Large intestine (tissue), 3 donors: ENCODE measurements around the gene WDR90. TPM values are rescaled to one million over a fixed set of nuclear protein-coding genes. Genes with fewer than 3 reads are reported as not detected.

Source experiments
- DNase-seq, 2 donors: peaks; one replicate each; pipeline versions ENCODE4 v3.0.0 to v3.0.0-alpha.2; 2013
- H3K27ac ChIP-seq: one replicate; pipeline ENCODE4 v1.5.1; 2013; ENCODE audit warnings: low read length
- H3K27me3 ChIP-seq: 2 replicates; pipeline ENCODE4 v1.6.1; 2013; ENCODE audit warnings: low read length; ENCODE audit not compliant: control insufficient read depth, insufficient read depth
- H3K36me3 ChIP-seq: 2 replicates; pipeline ENCODE4 v1.6.1; 2013; ENCODE audit warnings: low read length; ENCODE audit not compliant: control insufficient read depth, insufficient read depth
- H3K4me1 ChIP-seq: one replicate; pipeline ENCODE4 v1.6.1; 2013; ENCODE audit warnings: low read length; ENCODE audit not compliant: control insufficient read depth, insufficient read depth
- H3K4me3 ChIP-seq: one replicate; pipeline ENCODE4 v1.5.1; 2013; ENCODE audit warnings: low read length
- H3K9me3 ChIP-seq: one replicate; pipeline ENCODE4 v1.6.1; 2013; ENCODE audit warnings: mild to moderate bottlenecking, low read depth, low read length, moderate library complexity; ENCODE audit not compliant: control insufficient read depth
- WGBS: methylation state at CpG from one replicate; pipeline ENCODE4 v1.1.5; 2013; ENCODE audit warnings: low lambda C conversion rate; ENCODE audit not compliant: insufficient coverage; 5-methylcytosine and 5-hydroxymethylcytosine counted together
- polyA plus RNA-seq: library from polyadenylated mRNA; unstranded; fragments of 120-200 nt; gene quantifications from one replicate; pipeline ENCODE4 v1.2.1, GENCODE V29; 2013

Gene WDR90
- polyA plus RNA-seq, 1 donor, result 43.9 TPM

DNA sequence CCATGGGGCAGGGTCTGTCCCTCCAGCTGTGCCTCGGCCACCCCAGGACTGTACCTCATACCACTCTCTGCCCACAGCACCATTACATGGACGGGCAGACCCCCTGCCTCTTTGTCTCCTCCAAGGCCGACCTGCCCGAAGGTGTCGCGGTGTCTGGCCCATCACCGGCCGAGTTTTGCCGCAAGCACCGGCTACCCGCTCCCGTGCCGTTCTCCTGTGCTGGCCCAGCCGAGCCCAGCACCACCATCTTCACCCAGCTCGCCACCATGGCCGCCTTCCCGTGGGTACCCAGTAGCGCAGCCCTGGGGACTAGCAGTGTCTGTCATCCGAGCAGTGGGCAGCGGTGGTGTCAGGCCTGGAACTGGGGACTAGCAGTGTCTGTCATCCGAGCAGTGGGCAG is 23.7 kb downstream of the WDR90 start:
- H3K27ac ChIP-seq, result no peak overlapping the region
- H3K27me3 ChIP-seq, result peaks cover 4% of the 10 kb centered on the region
- no peak for DNase-seq
- H3K4me1 ChIP-seq, result peaks cover 35% of the 10 kb centered on the region
- WGBS, result no CpG with 5 or more reads among the region's 21 CpGs
- no peak overlapping the region for H3K4me3 ChIP-seq
- H3K9me3 ChIP-seq, result peaks cover 5% of the 10 kb centered on the region
- peaks cover 44% of the 10 kb centered on the region for H3K36me3 ChIP-seq

DNA sequence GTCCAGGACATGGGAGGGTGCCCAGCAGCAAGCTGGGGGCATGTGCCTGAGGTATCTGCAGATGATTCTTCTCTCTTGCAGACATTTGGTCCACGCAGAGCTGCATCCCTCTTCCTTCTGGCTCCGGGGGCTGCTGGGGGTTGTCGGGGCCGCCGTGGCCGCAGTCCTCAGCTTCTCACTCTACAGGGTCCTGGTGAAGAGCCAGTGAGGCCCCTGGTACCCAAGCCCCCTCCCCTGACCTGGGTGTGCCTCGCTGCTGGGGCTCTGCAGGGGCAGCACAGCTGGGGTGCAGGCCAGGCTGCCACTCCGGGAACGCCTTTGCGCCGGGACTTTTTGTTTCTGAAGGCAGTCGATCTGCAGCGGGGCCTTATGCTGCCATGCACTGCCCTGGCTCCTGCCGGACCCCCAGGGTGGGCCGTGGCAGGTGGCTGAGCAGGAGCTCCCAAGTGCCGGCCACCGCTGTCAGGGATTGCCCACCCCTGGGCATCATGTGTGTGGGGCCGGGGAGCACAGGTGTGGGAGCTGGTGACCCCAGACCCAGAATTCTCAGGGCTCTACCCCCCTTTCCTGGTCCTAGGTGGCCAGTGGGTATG is 24.3 kb downstream of the WDR90 start:
- Histone ChIP-seq H3K9me3 (peaks cover 5% of the 10 kb centered on the region), H3K4me1 (peaks cover 35% of the 10 kb centered on the region), H3K4me3 (no peak overlapping the region), H3K27ac (no peak overlapping the region), H3K27me3 (peaks cover 4% of the 10 kb centered on the region), H3K36me3 (peaks cover 44% of the 10 kb centered on the region)
- DNase-seq, result no peak
- no CpG with 5 or more reads among the region's 18 CpGs for WGBS

- DNase-seq, result no peak
- WGBS, result no CpG with 5 or more reads among the region's 22 CpGs
- Histone ChIP-seq H3K4me3 (no peak overlapping the region), H3K9me3 (peaks cover 5% of the 10 kb centered on the region), H3K27ac (no peak overlapping the region), H3K27me3 (peaks cover 4% of the 10 kb centered on the region), H3K36me3 (peaks cover 44% of the 10 kb centered on the region), H3K4me1 (peaks cover 30% of the 10 kb centered on the region)
These were observed 25.2 kb downstream of the WDR90 start for GRCh38 chr16:674214-674881.

DNA sequence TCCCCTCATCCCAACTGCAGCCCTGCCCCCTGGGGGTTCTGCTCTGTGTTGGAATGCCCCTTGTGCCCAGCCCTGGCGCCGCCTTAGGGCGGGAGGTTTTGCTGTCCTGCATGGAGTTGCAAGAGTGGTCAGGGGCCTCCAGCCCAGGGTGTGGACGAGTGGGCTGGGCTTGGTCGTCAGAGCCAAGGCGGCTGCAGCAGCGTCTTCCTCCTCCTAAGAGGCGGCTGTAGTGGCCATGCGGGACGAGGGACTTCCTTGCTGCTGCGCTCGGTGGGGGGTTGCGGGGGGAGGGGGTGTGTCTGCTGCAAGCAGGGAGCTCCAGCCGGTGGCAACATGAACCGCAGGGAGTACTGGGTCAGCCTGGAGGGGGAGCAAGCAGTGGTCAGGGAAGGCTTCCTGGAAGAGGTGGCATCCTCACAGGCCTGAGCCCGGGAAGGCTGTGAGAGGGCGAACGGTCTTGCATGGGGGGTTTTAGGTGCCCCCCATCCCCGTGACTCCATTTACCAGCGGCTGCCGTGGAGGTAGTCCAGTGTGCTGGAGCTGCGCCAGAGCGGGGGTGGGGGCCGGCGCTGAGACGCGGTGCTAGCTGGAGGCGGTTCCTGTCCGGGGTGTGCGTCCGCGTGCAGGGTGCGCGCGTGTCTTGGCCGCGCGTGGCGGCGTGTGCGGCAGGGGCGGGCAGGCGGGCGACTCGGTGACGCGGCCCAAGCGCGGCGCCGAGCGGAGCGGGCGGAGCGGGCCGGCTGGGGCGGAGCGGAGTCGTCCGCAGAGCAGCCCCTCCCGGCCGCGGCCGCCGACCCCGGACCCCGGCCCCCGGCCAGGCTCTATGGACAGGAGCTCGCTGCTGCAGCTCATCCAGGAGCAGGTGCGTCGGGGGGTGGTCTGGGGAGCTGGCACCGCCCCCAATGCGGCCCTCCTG is 26.1 kb downstream of the WDR90 start, which contains the start of gene RHBDL1:
TSS of gene RHBDL1 (plus strand) at position 704 of the 916 bp plus-strand sequence. CDS start at position 824, 120 bp downstream.
- peaks cover 4% of the 10 kb centered on the region for H3K27me3 ChIP-seq
- no peak within 1 kb of the TSS for H3K27ac ChIP-seq
- peaks cover 30% of the 10 kb centered on the region for H3K4me1 ChIP-seq
- no CpG with 5 or more reads among the region's 73 CpGs for WGBS
- peaks cover 36% of the 10 kb centered on the region for H3K36me3 ChIP-seq
- peak within 1 kb of the TSS; percentile 43 for H3K4me3 ChIP-seq
- DNase-seq, result peak in 1 of 2 donors; percentile 46
- H3K9me3 ChIP-seq, result peaks cover 5% of the 10 kb centered on the region

DNA sequence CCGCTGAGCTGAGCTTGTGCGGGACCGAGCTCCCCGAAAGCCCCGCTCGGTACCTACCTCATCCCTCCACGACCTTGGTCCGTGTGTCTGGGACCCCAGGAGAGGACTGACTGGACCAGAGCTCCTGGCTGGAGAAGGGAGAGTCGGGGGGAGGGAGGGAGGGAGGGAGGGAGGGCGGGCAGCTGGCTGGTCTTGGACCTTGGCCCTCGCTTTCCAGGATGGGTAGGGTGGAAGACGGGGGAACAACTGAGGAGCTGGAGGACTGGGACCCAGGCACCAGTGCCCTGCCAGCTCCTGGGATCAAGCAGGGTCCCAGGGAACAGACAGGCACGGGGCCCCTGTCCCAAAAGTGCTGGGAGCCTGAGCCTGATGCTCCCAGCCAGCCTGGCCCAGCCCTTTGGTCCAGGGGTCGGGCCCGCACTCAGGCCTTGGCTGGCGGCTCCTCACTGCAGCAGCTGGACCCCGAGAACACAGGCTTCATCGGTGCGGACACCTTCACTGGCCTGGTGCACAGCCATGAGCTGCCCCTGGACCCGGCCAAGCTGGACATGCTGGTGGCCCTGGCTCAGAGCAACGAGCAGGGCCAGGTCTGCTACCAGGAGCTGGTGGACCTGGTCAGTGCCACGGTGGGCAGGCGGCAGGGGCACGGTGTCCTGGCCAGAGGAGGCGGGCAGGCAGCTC is 26.9 kb downstream of the WDR90 start:
- peaks cover 4% of the 10 kb centered on the region for H3K27me3 ChIP-seq
- no peak overlapping the region for H3K27ac ChIP-seq
- peaks cover 32% of the 10 kb centered on the region for H3K4me1 ChIP-seq
- no CpG with 5 or more reads among the region's 25 CpGs for WGBS
- peaks cover 28% of the 10 kb centered on the region for H3K36me3 ChIP-seq
- peak in 1 of 2 donors; percentile 64 for DNase-seq
- H3K4me3 ChIP-seq, result peak overlapping the region; percentile 43
- H3K9me3 ChIP-seq, result peaks cover 3% of the 10 kb centered on the region

GRCh38 chr16:676565-676902 is 27.4 kb downstream of the WDR90 start:
- H3K4me1 ChIP-seq, result peaks cover 37% of the 10 kb centered on the region
- H3K36me3 ChIP-seq, result peaks cover 22% of the 10 kb centered on the region
- no CpG with 5 or more reads among the region's 21 CpGs for WGBS
- no peak overlapping the region for H3K27ac ChIP-seq
- no peak overlapping the region for H3K4me3 ChIP-seq
- DNase-seq, result no peak
- peaks cover 4% of the 10 kb centered on the region for H3K27me3 ChIP-seq
- peaks cover 3% of the 10 kb centered on the region for H3K9me3 ChIP-seq

DNA sequence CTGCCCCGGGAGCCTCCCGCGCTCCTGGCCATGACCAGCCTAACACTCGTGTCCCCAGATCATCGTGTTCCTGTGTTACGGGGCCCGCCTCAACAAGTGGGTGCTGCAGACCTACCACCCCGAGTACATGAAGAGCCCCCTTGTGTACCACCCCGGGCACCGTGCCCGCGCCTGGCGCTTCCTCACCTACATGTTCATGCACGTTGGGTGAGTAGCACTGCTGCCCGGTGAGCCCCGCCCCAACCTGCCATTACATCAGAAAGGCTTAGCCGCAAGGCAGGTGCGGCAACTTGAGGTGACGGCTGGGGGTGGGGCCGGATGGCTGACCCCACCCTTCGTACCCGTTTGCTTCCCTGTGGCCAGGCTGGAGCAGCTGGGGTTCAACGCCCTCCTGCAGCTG is 27.7 kb downstream of the WDR90 start:
- peaks cover 40% of the 10 kb centered on the region for H3K4me1 ChIP-seq
- DNase-seq, result peak; percentile 69 to 82
- peaks cover 4% of the 10 kb centered on the region for H3K27me3 ChIP-seq
- no peak overlapping the region for H3K27ac ChIP-seq
- peaks cover 3% of the 10 kb centered on the region for H3K9me3 ChIP-seq
- H3K36me3 ChIP-seq, result peaks cover 23% of the 10 kb centered on the region
- WGBS, result no CpG with 5 or more reads among the region's 23 CpGs
- no peak overlapping the region for H3K4me3 ChIP-seq

GRCh38 chr16:677316-678190 is 28.4 kb downstream of the WDR90 start:
- Histone ChIP-seq H3K27me3 (peaks cover 4% of the 10 kb centered on the region), H3K4me1 (peaks cover 45% of the 10 kb centered on the region), H3K27ac (no peak overlapping the region), H3K36me3 (peaks cover 23% of the 10 kb centered on the region), H3K4me3 (no peak overlapping the region), H3K9me3 (peaks cover 3% of the 10 kb centered on the region)
- no CpG with 5 or more reads among the region's 57 CpGs for WGBS
- no peak for DNase-seq

- DNase-seq, result no peak
- Histone ChIP-seq H3K27me3 (peaks cover 4% of the 10 kb centered on the region), H3K27ac (no peak overlapping the region), H3K4me3 (no peak overlapping the region), H3K9me3 (peaks cover 3% of the 10 kb centered on the region), H3K4me1 (peaks cover 53% of the 10 kb centered on the region), H3K36me3 (peaks cover 25% of the 10 kb centered on the region)
- WGBS, result no CpG with 5 or more reads among the region's 21 CpGs
These were observed 29.2 kb downstream of the WDR90 start for GRCh38 chr16:678209-678857.
